22Rv1 (cell line): ENCODE results near the gene COMT.

Experiments
- ZFX ChIP-seq: fragments of 450-650 bp; IDR thresholded peaks from 2 replicates; pipeline ENCODE4 v1.6.1; 2017; ENCODE audit warnings: antibody characterized with exemption, borderline replicate concordance
- TF ChIP-seq, protein P1 (sequence below): fragments of 450-650 bp; IDR thresholded peaks from 2 replicates; pipeline ENCODE4 v1.5.1; 2017; ENCODE audit warnings: mild to moderate bottlenecking

DNA sequence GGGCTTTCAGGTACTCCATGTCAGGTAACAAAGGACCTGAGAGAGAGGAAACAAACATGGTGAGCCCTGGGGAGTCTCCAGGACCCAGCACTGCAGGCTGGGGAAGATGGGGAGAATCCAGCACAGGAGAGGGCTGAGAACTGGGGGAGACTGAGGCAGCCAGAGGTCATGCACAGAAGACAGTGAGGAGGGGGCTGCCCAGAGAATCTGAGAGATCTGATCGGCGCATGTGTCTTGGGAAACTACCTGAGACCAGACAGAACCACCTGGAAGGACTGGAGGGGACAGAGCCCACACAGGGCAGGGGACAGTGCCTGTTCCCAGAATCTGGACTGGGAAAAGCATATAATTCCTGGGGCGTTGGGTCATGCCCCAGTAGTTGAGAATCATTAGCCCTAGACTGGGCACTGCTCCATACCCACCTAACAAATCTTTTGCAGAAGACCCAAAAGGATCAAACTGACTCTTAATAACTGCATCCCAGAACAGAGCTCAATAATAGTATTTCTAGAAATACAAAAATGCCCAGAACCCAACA lies 20.0 kb upstream of the COMT start:
- TF ChIP-seq, protein P1, sequence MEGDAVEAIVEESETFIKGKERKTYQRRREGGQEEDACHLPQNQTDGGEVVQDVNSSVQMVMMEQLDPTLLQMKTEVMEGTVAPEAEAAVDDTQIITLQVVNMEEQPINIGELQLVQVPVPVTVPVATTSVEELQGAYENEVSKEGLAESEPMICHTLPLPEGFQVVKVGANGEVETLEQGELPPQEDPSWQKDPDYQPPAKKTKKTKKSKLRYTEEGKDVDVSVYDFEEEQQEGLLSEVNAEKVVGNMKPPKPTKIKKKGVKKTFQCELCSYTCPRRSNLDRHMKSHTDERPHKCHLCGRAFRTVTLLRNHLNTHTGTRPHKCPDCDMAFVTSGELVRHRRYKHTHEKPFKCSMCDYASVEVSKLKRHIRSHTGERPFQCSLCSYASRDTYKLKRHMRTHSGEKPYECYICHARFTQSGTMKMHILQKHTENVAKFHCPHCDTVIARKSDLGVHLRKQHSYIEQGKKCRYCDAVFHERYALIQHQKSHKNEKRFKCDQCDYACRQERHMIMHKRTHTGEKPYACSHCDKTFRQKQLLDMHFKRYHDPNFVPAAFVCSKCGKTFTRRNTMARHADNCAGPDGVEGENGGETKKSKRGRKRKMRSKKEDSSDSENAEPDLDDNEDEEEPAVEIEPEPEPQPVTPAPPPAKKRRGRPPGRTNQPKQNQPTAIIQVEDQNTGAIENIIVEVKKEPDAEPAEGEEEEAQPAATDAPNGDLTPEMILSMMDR = no peak
- no peak for TF ChIP-seq ZFX
